ENCODE data around the gene KLHL33.

DNA sequence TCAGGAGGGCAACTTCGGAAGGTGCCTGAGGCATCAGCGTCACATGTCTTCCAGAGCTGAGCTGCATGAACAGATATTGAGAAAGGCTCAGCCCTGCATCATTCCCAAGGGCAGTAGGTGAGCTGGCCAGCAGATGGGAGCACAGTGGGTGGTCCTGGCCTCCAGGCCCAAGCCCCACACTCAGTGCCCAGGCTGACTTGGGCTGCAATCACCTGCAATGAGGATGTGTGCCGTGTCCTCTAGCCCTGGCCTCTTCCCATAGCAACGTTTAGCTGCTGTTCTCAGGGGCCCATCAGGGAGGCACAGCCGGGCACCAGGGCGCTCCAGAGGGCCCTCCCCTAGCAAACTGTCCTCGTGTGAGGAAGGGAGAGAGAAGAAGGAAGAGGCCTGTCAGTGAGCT, 54.6 kb downstream of the KLHL33 start:
- TF ChIP-seq, protein P1, sequence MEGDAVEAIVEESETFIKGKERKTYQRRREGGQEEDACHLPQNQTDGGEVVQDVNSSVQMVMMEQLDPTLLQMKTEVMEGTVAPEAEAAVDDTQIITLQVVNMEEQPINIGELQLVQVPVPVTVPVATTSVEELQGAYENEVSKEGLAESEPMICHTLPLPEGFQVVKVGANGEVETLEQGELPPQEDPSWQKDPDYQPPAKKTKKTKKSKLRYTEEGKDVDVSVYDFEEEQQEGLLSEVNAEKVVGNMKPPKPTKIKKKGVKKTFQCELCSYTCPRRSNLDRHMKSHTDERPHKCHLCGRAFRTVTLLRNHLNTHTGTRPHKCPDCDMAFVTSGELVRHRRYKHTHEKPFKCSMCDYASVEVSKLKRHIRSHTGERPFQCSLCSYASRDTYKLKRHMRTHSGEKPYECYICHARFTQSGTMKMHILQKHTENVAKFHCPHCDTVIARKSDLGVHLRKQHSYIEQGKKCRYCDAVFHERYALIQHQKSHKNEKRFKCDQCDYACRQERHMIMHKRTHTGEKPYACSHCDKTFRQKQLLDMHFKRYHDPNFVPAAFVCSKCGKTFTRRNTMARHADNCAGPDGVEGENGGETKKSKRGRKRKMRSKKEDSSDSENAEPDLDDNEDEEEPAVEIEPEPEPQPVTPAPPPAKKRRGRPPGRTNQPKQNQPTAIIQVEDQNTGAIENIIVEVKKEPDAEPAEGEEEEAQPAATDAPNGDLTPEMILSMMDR (IDR thresholded peaks at IDR 0.05): no peak
- TF ChIP-seq POLR2A (IDR thresholded peaks at IDR 0.05) (no peak), POLR2AphosphoS5 (IDR thresholded peaks at IDR 0.05) (no peak)

Measured in sigmoid colon (tissue), 4 donors.